OCI-LY1 (cell line): ENCODE measurements around the gene ZBTB48.

Experiments used
- H2AFZ ChIP-seq: fragments of 200-600 bp; sonication (generic), shearing (Covaris generic); 2 replicates; pipeline ENCODE4 v1.6.0; 2014; ENCODE audit warnings: antibody characterized with exemption, mild to moderate bottlenecking, low read length
- H3F3A ChIP-seq: fragments of 200-600 bp; sonication (generic), shearing (Covaris generic); 2 replicates; pipeline ENCODE4 v1.6.0; 2014; ENCODE audit warnings: mild to moderate bottlenecking, antibody characterized with exemption, low read length, moderate library complexity; ENCODE audit not compliant: insufficient read depth
- H3K27ac ChIP-seq: fragments of 200-600 bp; sonication (generic); 2 replicates; pipeline ENCODE4 v1.5.1; 2014; ENCODE audit warnings: low read length, mixed run types, mild to moderate bottlenecking, low read depth; ENCODE audit not compliant: poor library complexity, severe bottlenecking
- H3K27me3 ChIP-seq: fragments of 200-600 bp; sonication (generic); 2 replicates; pipeline ENCODE4 v1.6.0; 2014; ENCODE audit warnings: antibody characterized with exemption, mild to moderate bottlenecking, low read length, moderate library complexity; ENCODE audit not compliant: insufficient read depth
- H3K36me3 ChIP-seq: fragments of 200-600 bp; sonication (generic); 2 replicates; pipeline ENCODE4 v1.6.1; 2014; ENCODE audit warnings: mild to moderate bottlenecking, antibody characterized with exemption, low read length, moderate library complexity, mixed read lengths; ENCODE audit not compliant: insufficient read depth
- H3K4me1 ChIP-seq: fragments of 200-600 bp; sonication (generic); 2 replicates; pipeline ENCODE4 v1.5.1; 2014; ENCODE audit warnings: mild to moderate bottlenecking, low read length, moderate library complexity; ENCODE audit not compliant: insufficient read depth, severe bottlenecking
- H3K4me2 ChIP-seq: fragments of 200-600 bp; sonication (generic), shearing (Covaris generic); 2 replicates; pipeline ENCODE4 v1.6.1; 2014; ENCODE audit warnings: low read length
- H3K4me3 ChIP-seq: fragments of 200-600 bp; sonication (generic); 2 replicates; pipeline ENCODE4 v1.5.1; 2014; ENCODE audit warnings: low read length, low read depth, mild to moderate bottlenecking, mixed read lengths; ENCODE audit not compliant: poor library complexity, severe bottlenecking
- H3K79me2 ChIP-seq: fragments of 200-600 bp; shearing (Covaris generic); 2 replicates; pipeline ENCODE4 v1.6.1; 2016; ENCODE audit warnings: mixed run types, low read length, mixed read lengths; ENCODE audit not compliant: insufficient read depth
- H3K9ac ChIP-seq: fragments of 200-600 bp; sonication (generic), shearing (Covaris generic); 2 replicates; pipeline ENCODE4 v1.6.1; 2014; ENCODE audit warnings: mild to moderate bottlenecking, low read length, mixed read lengths
- H3K9me2 ChIP-seq: fragments of 200-600 bp; sonication (generic), shearing (Covaris generic); 2 replicates; pipeline ENCODE4 v1.6.1; 2014; ENCODE audit warnings: low read depth, mild to moderate bottlenecking, low read length, mixed read lengths
- H3K9me3 ChIP-seq: fragments of 200-600 bp; shearing (Covaris generic); 2 replicates; pipeline ENCODE4 v1.6.1; 2014; ENCODE audit warnings: low read length, mixed read lengths
- H4K20me1 ChIP-seq: fragments of 200-600 bp; sonication (generic), shearing (Covaris generic); 2 replicates; pipeline ENCODE4 v1.6.0; 2016; ENCODE audit warnings: mild to moderate bottlenecking, low read length; ENCODE audit not compliant: insufficient read depth
- CTCF ChIP-seq: fragments of 200-600 bp; sonication (generic), shearing (Covaris generic); IDR thresholded peaks from 2 replicates; pipeline ENCODE4 v1.5.1; 2017; ENCODE audit warnings: mild to moderate bottlenecking, antibody characterized with exemption, low read length, moderate library complexity, mixed read lengths
- EZH2 ChIP-seq: fragments of 200-600 bp; sonication (generic), shearing (Covaris generic); IDR thresholded peaks from 2 replicates; pipeline ENCODE4 v1.8.0; 2017; ENCODE audit warnings: borderline replicate concordance, mixed run types, mild to moderate bottlenecking, antibody characterized with exemption, low read length, moderate library complexity, mixed read lengths

ZBTB48 gene

GRCh38 chr1:6630027-6630426, 50.2 kb downstream of the ZBTB48 start:
- Histone ChIP-seq H4K20me1 (no peaks in the 10 kb centered on the region), H3K4me1 (peaks cover 35% of the 10 kb centered on the region), H2AFZ (no peak overlapping the region), H3K4me2 (no peak overlapping the region), H3K36me3 (peaks cover 61% of the 10 kb centered on the region), H3K79me2 (no peaks in the 10 kb centered on the region), H3K9me2 (no peaks in the 10 kb centered on the region), H3K27ac (no peak overlapping the region), H3F3A (peaks cover 4% of the 10 kb centered on the region; the same call in 1 of the 2 replicates), H3K9me3 (no peaks in the 10 kb centered on the region), H3K9ac (no peak overlapping the region), H3K27me3 (no peaks in the 10 kb centered on the region), H3K4me3 (no peak overlapping the region)
- TF ChIP-seq CTCF (no peak), EZH2 (no peak)

DNA sequence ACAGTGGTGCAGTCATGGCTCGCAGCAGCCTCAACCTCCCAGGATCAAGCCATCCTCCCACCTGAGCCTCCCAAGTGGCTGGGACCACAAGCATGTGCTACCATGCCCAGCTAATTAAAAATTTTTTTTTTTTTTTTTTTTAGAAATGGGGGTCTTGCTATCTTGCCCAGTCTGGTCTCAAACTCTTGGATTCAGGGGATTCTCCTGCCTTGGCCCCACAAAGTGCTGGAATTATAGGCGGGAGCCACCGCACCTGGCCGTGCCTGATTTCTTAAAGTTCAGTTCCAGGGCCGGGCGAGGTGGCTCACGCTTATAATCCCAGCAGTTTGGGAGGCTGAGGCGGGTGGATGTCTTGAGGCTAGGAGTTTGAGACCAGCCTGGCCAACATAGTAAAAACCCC, 51.3 kb downstream of the ZBTB48 start:
- TF ChIP-seq EZH2 (no peak), CTCF (no peak)
- Histone ChIP-seq H4K20me1 (no peaks in the 10 kb centered on the region), H3F3A (peaks cover 4% of the 10 kb centered on the region; the same call in 1 of the 2 replicates), H3K9me2 (no peaks in the 10 kb centered on the region), H3K4me1 (peaks cover 30% of the 10 kb centered on the region), H2AFZ (no peak overlapping the region), H3K27ac (no peak overlapping the region), H3K4me2 (no peak overlapping the region), H3K4me3 (no peak overlapping the region), H3K36me3 (peaks cover 70% of the 10 kb centered on the region), H3K27me3 (no peaks in the 10 kb centered on the region), H3K79me2 (no peaks in the 10 kb centered on the region), H3K9ac (no peak overlapping the region), H3K9me3 (no peaks in the 10 kb centered on the region)

DNA sequence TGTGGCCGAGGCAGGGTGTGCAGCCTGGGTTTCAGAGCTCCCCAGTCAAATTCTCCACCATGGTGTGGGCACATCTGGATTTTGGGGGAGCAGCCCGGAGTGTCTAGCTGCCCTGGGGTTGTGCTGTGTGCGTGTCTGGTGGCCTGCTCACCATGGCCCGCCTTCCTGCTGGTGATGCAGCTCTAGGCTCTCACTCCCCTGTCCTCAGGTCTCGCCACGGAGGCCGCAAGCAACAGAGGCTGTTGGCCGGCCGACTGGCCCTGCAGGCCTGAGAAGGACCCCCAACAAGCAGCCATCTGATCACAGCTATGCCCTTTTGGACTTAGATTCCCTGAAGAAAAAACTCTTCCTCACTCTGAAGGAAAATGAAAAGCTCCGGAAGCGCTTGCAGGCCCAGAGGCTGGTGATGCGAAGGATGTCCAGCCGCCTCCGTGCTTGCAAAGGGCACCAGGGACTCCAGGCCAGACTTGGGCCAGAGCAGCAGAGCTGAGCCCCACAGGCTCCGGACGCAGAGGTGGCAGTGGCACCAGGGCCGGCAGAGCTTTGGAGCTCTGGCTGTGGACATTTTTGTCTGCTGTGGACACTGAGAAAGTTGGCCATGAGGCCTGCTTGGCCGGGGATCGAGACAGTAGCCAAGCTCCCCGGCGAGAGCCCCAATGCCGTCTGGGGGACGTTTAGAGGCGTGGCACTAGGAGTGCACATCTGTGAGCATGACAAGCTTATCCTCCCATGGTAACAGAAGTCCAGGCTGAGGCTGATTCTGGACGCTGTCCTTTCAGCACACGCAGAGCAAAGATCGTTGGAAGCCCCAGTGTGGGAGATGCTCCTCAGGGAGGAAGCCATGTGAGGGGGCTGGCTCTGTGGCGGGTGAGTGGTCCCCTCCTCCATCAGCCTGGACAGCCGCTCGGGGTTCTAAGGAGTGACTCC, 53.1 kb downstream of the ZBTB48 start:
- peaks cover 18% of the 10 kb centered on the region for H3K4me1 ChIP-seq
- no peaks in the 10 kb centered on the region for H3K9me2 ChIP-seq
- H3K9me3 ChIP-seq: no peaks in the 10 kb centered on the region
- H3K27me3 ChIP-seq: no peaks in the 10 kb centered on the region
- H2AFZ ChIP-seq: no peak overlapping the region
- H4K20me1 ChIP-seq: no peaks in the 10 kb centered on the region
- H3K9ac ChIP-seq: no peak overlapping the region
- peaks cover 4% of the 10 kb centered on the region; the same call in 1 of the 2 replicates for H3F3A ChIP-seq
- TF ChIP-seq CTCF (no peak), EZH2 (no peak)
- no peak overlapping the region for H3K4me3 ChIP-seq
- no peak overlapping the region for H3K4me2 ChIP-seq
- H3K27ac ChIP-seq: peak overlapping the region; percentile 93
- H3K79me2 ChIP-seq: no peaks in the 10 kb centered on the region
- H3K36me3 ChIP-seq: peaks cover 75% of the 10 kb centered on the region
